HAP-1 (cell line): ENCODE data around the gene SRR.

Experiments used
- DNase-seq, 2 experiments: peaks; one replicate each; pipeline ENCODE4 v3.0.0-alpha.2; 2016 to 2020; ENCODE audit warnings: low spot score in 2 of 2
- H3K27me3 ChIP-seq: fragments of 250-450 bp; sonication (Bioruptor Pico); 2 replicates; pipeline ENCODE4 v1.5.1; 2020; ENCODE audit warnings: low read depth, mild to moderate bottlenecking, moderate library complexity
- H3K36me3 ChIP-seq: fragments of 250-450 bp; sonication (Bioruptor Pico); replicated peaks from 2 replicates; pipeline ENCODE4 v1.5.1; 2020; ENCODE audit warnings: mild to moderate bottlenecking
- H3K4me1 ChIP-seq: fragments of 250-450 bp; sonication (Bioruptor Pico); 2 replicates; pipeline ENCODE4 v1.5.1; 2020; ENCODE audit warnings: mild to moderate bottlenecking
- H3K4me3 ChIP-seq: fragments of 250-450 bp; sonication (Bioruptor Pico); 2 replicates; pipeline ENCODE4 v1.5.1; 2020; ENCODE audit warnings: mild to moderate bottlenecking, moderate library complexity
- H3K9me3 ChIP-seq: fragments of 250-450 bp; sonication (Bioruptor Pico); 2 replicates; pipeline ENCODE4 v1.5.1; 2020; ENCODE audit warnings: mild to moderate bottlenecking, moderate library complexity
- in situ Hi-C: fragments of 300-500 bp; cut with MboI; formaldehyde crosslinking; loops from 3 replicates; pipeline ENCODE4 v1.14.3; 2020; ENCODE audit warnings: low sequenced_read_pairs, inconsistent platforms, mixed read lengths

SRR gene

GRCh38 chr17:2363851-2364762 is 60.4 kb downstream of the SRR start:
- in situ Hi-C loops, result no loop called here
- H3K4me1 ChIP-seq, result no peaks in the 10 kb centered on the region
- no peak overlapping the region for H3K4me3 ChIP-seq
- H3K36me3 ChIP-seq, result peaks cover 5% of the 10 kb centered on the region
- H3K27me3 ChIP-seq, result no peaks in the 10 kb centered on the region
- no peaks in the 10 kb centered on the region for H3K9me3 ChIP-seq
- no peak for DNase-seq

GRCh38 chr17:2364763-2365116 is 61.0 kb downstream of the SRR start:
- Histone ChIP-seq H3K27me3 (no peaks in the 10 kb centered on the region), H3K4me3 (no peak overlapping the region), H3K4me1 (no peaks in the 10 kb centered on the region), H3K9me3 (no peaks in the 10 kb centered on the region), H3K36me3 (peaks cover 5% of the 10 kb centered on the region)
- no peak for DNase-seq
- in situ Hi-C loops, result no loop called here

- in situ Hi-C loops, result no loop called here
- Histone ChIP-seq H3K27me3 (no peaks in the 10 kb centered on the region), H3K4me1 (no peaks in the 10 kb centered on the region), H3K4me3 (no peak overlapping the region), H3K9me3 (no peaks in the 10 kb centered on the region), H3K36me3 (peaks cover 5% of the 10 kb centered on the region)
- no peak for DNase-seq
These were observed 61.4 kb downstream of the SRR start for GRCh38 chr17:2365132-2365531.

GRCh38 chr17:2366747-2367494 is 63.2 kb downstream of the SRR start:
- H3K4me3 ChIP-seq, result no peak overlapping the region
- in situ Hi-C loops, result no loop called here
- H3K36me3 ChIP-seq, result peaks cover 5% of the 10 kb centered on the region
- no peaks in the 10 kb centered on the region for H3K27me3 ChIP-seq
- H3K4me1 ChIP-seq, result no peaks in the 10 kb centered on the region
- DNase-seq, result no peak
- H3K9me3 ChIP-seq, result no peaks in the 10 kb centered on the region

GRCh38 chr17:2368359-2368758 is 64.6 kb downstream of the SRR start:
- no peaks in the 10 kb centered on the region for H3K27me3 ChIP-seq
- H3K4me1 ChIP-seq, result no peaks in the 10 kb centered on the region
- no peaks in the 10 kb centered on the region for H3K9me3 ChIP-seq
- H3K4me3 ChIP-seq, result no peak overlapping the region
- H3K36me3 ChIP-seq, result peaks cover 5% of the 10 kb centered on the region
- in situ Hi-C loops, result no loop called here
- DNase-seq, result no peak

GRCh38 chr17:2369039-2369438 is 65.3 kb downstream of the SRR start:
- no peaks in the 10 kb centered on the region for H3K27me3 ChIP-seq
- no peak overlapping the region for H3K4me3 ChIP-seq
- in situ Hi-C loops, result no loop called here
- H3K9me3 ChIP-seq, result no peaks in the 10 kb centered on the region
- no peak for DNase-seq
- H3K36me3 ChIP-seq, result peaks cover 5% of the 10 kb centered on the region
- H3K4me1 ChIP-seq, result no peaks in the 10 kb centered on the region

- no peak overlapping the region for H3K4me3 ChIP-seq
- H3K36me3 ChIP-seq, result peaks cover 5% of the 10 kb centered on the region
- no peaks in the 10 kb centered on the region for H3K9me3 ChIP-seq
- in situ Hi-C loops, result no loop called here
- H3K27me3 ChIP-seq, result no peaks in the 10 kb centered on the region
- H3K4me1 ChIP-seq, result no peaks in the 10 kb centered on the region
- peak in 1 of 2 experiments; percentile 40 for DNase-seq
These were observed 65.9 kb downstream of the SRR start for GRCh38 chr17:2369551-2370210.

GRCh38 chr17:2370211-2370589 is 66.5 kb downstream of the SRR start:
- H3K4me1 ChIP-seq, result no peaks in the 10 kb centered on the region
- no peak overlapping the region for H3K4me3 ChIP-seq
- DNase-seq, result no peak
- in situ Hi-C loops, result no loop called here
- peaks cover 7% of the 10 kb centered on the region; the same call in 1 of the 2 replicates for H3K36me3 ChIP-seq
- no peaks in the 10 kb centered on the region for H3K9me3 ChIP-seq
- H3K27me3 ChIP-seq, result no peaks in the 10 kb centered on the region

- no peaks in the 10 kb centered on the region for H3K4me1 ChIP-seq
- no peaks in the 10 kb centered on the region for H3K9me3 ChIP-seq
- no peak for DNase-seq
- H3K4me3 ChIP-seq, result no peak overlapping the region
- in situ Hi-C loops, result no loop called here
- peaks cover 11% of the 10 kb centered on the region for H3K36me3 ChIP-seq
- no peaks in the 10 kb centered on the region for H3K27me3 ChIP-seq
These were observed 67.7 kb downstream of the SRR start for GRCh38 chr17:2371183-2372130.

- no peaks in the 10 kb centered on the region for H3K27me3 ChIP-seq
- no peak for DNase-seq
- H3K4me1 ChIP-seq, result no peaks in the 10 kb centered on the region
- H3K9me3 ChIP-seq, result no peaks in the 10 kb centered on the region
- H3K36me3 ChIP-seq, result peaks cover 17% of the 10 kb centered on the region
- H3K4me3 ChIP-seq, result no peak overlapping the region
- in situ Hi-C loops, result no loop called here
These were observed 68.4 kb downstream of the SRR start for GRCh38 chr17:2372180-2372579.

- Histone ChIP-seq H3K4me1 (no peaks in the 10 kb centered on the region), H3K9me3 (no peaks in the 10 kb centered on the region), H3K4me3 (no peak overlapping the region), H3K27me3 (no peaks in the 10 kb centered on the region), H3K36me3 (peaks cover 17% of the 10 kb centered on the region)
- DNase-seq, result no peak
- in situ Hi-C loops, result no loop called here
These were observed 68.9 kb downstream of the SRR start for GRCh38 chr17:2372681-2373080.

- no peaks in the 10 kb centered on the region for H3K9me3 ChIP-seq
- no peak overlapping the region for H3K4me3 ChIP-seq
- no peaks in the 10 kb centered on the region for H3K27me3 ChIP-seq
- H3K36me3 ChIP-seq, result peaks cover 17% of the 10 kb centered on the region
- DNase-seq, result no peak
- in situ Hi-C loops, result no loop called here
- H3K4me1 ChIP-seq, result no peaks in the 10 kb centered on the region
These were observed 69.4 kb downstream of the SRR start for GRCh38 chr17:2373179-2373578.
